Stimulated activated CD4-positive, alpha-beta T cell treated with anti-CD3 and anti-CD28 coated beads, Interleukin-2, amount 100 ng/mL, for 4 hours (primary cell): ENCODE measurements around the gene USH2A.

Source experiments
- DNase-seq: peaks from one replicate; pipeline ENCODE4 v3.0.0-alpha.2; 2020; ENCODE audit warnings: low read depth

Gene USH2A

DNA sequence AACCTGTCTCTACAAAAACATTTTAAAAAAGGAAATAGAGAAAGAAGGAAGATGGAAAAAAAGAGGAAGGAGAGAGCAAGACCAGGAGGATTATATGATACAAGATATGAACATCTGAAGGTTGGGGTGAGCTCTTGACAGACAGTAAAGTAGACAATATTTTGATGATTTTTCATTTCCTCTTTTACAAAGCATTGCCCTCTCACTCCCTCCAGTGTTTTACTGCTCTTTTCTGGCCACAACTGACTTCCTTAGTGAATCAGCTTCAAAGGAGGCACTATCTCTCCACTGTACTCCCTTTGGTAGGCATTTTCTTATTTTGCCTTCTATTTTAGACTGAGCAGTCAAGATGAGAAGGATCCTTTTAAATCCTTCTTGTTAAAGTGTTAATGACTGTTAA, 559.5 kb downstream of the USH2A start:
- no peak for DNase-seq

DNA sequence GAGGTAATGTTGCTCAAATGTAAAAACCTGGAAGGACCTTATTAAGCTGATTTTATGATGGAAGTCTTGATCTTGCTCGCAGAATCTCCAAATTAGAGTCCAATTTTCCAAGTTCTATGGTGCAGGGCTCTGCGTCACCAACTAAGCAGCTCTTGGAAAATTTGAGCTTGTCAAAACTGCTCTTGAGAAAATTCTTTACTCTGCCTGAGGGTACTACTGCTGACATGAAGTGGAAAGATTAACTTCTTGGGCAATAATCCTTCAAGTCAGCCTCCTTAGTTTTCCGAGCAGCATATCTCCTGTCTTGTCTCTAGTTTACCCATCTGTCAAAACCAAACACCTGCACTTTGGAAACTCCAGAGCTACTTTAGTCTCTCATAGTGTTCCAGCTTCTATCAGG, 562.4 kb downstream of the USH2A start:
- no peak for DNase-seq

DNA sequence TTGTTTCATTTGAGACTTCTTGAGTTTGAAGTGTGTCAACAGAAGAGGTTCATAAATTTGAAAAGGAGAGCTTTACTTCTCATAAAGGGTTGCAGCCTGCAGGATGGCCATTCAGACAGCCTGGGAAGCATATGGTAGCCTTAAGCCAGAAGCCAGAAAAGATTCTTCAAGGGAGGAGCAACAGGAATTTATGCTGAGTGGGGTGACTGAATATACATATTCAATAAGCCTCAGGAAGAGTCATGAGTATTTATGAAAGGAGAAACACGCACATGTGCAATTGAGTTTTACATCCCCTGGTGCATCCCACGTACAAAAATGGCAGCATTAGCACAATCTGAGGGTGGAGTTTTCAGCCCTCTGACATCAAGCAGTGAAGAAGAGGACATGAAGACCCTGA, 565.9 kb downstream of the USH2A start:
- no peak for DNase-seq

DNA sequence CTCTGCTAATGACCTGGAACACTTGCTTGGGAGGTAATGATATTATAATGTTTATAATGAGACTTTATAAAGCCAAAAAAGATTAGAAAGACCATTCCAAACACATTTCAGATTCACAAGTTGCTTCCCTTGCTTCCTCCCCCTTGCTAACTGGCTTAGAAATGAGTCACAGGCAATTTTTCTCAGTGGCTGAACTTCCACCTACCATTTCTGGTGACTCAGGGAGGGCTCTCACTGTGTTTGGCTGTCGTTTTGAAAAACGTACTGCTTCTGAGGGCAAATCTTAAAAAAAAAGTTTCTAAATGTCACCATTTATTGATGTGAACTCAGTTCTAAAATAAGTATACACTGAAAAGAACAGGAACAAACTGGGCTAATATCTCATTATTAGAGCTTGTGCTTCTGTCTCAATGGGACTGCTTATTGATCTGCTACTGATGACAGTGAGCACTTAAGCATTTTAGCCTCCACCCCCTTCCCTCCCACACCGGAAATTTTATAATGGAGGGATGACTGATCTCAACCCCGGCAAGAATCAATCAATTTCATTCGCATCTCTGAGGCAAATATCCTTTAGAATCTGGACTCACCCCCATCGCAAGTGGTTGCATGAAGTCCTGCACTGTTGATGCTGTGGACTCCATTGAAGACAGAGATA, 577.9 kb downstream of the USH2A start:
- no peak for DNase-seq

DNA sequence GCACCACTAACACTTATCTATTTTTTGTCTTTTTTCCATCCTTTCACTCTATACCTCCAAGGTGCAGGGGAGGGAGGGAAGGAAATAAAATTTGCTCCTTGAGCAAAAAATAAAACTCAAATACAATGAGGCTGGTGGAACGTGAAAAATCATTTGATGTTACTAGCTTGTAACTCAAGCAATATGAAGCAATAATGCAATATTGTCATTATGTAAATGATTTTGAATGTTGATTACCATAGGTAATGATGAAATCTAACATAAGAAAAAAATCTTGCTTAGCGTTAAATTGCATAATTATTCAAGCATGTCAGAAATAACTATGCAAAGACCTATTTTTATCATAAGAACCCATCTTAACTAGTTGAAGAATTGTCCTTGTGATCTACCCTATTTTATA, 578.5 kb downstream of the USH2A start:
- no peak for DNase-seq

DNA sequence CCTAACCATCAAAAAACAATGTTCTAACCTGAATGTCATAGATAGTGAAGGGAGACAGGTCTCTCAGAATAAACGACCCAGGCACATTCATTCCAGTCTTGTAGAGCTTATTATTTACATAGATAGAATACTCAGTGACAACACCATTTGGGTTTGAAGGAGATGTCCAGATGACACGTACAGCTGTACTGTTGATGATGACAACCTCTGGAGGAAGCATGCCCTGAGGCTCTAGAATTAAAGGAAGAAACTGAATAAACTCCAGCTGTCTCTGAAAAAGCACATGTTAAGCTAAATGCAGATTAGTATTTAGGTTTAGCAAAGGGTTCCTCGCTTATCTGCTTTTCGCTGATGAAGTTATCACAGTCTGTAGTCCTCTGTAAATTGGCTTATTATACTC, 579.0 kb downstream of the USH2A start:
- no peak for DNase-seq

DNA sequence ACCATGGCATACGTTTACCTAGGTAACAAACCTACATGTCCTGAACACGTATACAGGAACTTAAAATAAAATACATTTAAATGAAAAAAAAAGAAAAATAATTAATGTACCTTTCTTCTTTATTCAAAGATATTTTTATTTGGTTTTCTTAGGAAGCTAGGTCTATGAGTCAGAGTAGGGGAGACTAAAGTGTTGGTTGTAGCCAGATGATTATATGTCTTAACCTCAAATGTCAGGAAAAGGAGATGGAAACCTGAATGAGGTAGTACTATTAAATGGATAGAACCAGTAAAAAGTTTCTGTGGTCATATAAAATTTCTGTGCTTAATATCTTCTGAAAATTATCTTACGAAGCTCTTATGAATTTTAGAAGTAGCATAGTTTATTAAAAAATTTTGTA, 580.3 kb downstream of the USH2A start:
- DNase-seq: no peak

DNA sequence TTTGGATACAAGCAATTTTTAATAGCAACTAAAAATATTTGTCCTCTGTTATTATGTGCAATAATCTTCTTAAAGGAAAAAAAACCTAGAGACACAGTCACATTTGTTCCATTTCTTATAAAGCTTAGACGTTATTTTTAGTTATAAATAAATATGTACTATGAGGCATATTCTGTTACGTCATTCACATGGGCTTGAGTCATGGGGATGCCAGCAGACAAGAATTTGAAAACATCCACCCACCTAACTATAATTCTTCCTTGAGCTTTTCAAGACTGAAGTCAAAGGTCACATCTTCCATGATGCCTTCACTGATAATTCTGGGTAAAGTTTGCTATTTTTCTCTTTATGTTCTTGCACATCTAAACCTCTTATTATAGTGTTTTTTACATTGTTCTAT, 587.3 kb downstream of the USH2A start:
- no peak for DNase-seq

DNA sequence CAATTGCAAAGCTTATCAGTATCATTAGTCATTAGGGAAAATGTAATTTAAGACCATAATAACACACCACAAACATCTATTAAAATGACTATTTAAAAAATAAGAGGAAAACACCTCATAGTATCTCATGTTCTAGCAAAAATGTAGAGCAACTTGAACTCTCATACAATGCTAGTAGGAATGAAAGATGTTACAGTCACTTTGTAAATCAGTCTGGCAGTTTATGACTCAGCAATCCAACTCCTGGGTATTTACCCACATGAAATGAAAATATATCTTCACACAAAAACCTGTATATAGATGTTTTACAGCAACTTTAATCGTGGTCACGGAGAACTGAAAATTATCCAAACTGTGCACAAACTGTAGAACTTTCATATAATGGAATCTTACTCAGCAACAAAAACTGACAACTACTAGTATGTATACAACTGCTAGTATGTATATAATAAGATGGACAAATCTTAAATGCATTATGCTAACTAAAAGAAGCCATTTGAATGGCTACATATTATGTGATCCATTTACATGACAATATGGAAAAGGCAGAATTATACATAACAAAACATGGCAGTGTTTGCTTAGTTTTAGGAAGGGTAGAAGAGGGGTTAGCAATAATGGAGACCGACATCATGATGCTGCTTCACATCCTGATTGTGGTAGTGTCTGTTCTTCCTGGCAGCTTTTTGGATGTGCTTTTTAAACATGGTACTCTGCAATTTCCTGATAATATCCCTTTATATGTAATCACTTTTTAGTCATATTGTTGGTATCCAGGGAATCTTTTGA, 589.1 kb downstream of the USH2A start:
- DNase-seq: no peak

DNA sequence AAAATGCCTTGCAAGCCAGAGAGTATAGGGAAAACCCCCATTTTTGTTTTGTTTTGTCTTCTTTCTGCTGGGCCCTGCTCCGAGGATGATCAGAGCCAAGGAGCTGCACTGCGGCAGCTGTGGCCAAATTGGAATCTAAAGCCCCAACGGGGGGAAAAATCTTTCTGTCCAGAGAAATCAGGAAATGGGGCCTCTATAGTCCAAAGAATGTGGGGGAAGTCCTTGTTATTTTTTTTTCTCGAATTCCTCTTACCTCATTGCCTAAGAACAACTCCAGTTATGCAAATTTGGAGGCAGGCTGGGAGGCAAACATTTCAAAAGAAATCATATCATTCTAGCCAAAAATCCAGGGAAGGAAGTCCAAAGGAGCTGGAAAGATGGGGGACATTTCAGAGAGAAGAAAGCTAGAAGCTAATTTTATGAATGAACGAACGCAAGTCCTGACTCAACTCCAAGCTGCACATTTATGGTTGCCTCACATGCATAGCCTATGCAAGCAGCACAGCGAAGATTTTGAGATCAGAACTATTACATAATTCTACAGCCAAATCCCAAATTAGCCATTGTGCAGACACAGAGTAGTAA, 592.9 kb downstream of the USH2A start:
- DNase-seq: no peak

DNA sequence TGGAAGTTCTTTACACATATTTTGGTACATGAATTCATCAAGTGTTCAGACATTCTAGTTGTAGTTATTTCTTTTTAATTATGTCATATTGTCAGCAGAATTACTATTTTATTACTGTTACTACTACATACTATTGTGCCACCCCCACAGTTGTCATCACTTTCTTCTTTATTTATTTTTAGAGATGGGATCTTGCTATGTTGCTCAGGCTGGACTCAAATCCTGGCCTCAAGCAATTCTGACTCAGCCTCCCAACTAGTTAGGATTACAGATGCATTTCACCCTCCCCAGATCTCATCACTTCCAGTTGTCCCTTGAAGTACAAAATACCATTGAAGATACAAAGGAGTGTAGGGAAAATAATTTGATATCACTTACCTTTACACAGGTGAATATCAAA, 598.2 kb downstream of the USH2A start:
- no peak for DNase-seq

DNA sequence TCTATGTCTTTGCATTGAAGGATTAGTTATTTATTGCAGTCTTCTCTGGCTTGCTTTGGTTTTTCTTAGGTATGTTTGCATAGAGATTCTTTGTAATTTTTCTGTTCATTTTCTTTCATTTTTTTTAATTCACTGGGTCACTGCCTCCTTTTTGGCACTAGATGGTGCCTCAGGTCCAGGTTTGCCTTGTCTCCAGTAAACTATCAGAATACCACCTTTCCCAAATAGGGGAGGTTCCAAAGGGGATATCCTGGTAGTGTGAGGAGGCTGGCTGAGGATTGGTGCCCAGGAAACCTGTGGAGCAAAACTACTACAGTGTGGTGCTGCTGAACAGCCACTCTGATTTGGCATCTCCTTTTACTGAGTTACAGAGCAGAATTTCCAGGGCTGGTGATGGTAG, 599.0 kb downstream of the USH2A start:
- no peak for DNase-seq

DNA sequence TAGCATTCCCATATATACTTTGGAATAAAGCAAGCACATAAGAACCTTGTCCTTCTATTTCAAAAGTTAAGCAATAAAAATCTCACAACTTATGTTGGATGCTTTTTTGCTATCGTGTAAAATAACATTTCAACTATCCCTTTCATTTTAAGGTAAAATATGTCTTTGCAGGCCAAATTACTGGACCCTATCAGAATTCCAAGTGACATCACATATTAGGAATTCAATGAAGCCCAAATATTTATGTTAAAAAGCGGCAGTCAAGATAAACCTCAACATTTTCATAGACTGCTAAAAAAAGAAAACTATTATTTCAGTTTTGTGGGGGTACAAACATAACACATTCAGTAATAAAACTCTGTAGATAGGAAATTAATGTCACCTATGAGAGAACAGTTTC, 604.1 kb downstream of the USH2A start:
- DNase-seq: no peak

DNA sequence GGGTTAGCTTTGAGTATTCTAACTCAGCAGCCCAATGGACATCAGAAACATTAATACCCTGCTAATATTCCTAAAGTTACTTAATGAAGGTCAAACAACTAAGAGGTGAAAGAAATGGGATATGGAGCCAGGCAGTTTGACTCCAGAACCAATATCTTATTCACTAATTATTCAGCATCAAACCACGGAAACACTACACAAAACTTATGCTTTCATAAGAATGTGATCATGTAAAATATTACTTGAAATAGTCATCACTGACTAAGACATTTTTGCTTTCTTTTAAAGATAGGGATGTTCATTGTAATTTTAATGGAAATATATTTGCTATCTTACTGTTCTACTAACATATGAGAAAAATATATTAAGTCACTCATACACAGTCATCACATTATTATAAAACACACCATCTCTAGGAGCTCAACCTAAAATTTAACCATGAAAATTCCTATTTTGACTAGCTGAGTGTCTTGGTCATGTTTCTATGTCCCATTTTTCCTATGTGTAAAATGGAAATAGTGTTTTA, 615.3 kb downstream of the USH2A start:
- DNase-seq: no peak

DNA sequence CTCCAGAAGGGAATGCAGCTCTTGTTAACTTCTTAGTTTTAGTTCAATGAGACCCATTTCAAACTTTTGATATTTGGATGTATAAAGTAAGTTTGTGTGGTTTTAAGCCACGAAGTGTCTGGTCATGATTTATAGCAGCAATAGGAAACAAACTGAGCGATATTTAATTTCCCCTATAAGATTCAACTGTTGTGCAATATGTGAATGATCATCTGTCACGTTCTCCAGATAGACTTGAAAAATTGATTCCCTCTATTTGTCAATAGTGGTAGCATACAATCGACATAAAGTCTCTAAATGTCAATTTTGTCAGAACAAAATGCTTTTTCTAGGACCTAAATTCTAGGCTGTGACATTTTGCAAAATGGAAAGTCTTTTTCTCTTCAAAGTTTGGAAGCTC, 616.0 kb downstream of the USH2A start:
- DNase-seq: no peak

DNA sequence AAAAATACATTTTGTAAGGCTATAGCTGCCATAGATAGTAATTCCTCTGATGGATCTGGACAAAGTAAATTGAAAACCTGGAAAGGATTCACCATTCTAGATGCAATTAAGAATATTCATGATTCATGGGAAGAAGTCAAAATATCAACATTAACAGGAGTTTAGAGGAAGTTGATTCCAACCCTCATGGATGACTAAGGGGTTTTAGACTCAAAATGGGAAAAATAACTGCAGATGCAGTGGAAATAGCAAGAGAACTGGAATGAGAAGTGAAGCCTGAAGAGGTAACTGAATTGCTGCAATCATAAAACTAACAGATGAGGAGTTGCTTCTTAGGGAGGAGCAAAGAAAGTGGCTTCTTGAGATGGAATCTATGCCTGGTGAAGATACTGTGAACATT, 625.4 kb downstream of the USH2A start:
- no peak for DNase-seq

DNA sequence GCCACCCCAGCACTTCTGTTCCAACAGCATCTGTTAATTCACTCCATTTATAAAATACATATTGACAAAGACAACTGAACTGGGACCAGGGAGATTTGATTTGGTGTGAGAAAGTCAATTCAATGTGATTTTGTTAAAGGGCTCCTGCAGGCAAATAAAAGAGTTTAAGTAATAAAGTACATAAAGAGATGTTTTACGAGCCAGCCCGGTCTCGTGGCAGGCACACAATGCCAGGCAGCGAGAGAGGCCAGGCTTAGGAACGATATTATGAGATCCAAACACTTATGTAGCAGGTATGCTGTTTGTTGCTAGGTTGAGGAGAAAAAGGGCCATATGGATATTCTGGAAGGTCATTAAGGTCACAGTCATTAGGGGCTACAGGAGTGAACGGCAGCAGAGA, 629.1 kb downstream of the USH2A start:
- DNase-seq: no peak

DNA sequence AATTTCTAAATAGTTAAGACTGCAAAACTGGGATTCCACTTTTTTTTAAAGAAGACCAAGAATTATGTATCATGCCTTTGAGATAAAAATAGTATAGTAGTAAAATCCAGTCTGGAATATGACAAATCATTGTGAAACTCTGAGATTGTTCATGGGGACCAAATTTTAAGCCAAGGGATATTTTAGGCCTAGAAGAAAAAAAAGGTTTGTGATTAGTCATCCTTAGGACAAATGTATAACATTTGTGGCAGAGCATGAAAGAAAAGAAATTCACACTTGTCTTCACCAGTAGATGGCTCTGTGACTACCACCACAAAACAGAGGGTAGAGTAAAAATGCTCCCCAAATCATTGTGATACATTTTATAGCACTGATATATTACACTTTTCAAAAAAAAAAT, 630.1 kb downstream of the USH2A start:
- DNase-seq: no peak

DNA sequence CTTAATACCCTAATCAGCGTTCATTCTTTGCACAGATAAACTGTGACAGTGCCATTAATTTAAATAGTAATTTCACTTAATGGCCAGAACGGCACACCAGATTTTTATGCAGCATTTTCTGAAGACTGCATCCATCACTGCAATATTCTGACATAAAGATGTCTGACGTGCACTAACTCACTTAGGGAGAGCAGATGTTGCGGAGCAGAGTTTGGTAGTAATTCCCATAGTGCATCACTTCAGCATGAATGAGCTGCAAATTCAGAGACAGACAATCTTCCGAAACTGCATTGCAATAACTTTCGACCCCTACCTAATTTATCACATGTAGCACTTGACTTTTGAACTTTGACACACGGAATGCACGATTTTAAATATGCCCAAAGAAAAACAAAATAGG, 630.8 kb downstream of the USH2A start:
- DNase-seq: no peak

DNA sequence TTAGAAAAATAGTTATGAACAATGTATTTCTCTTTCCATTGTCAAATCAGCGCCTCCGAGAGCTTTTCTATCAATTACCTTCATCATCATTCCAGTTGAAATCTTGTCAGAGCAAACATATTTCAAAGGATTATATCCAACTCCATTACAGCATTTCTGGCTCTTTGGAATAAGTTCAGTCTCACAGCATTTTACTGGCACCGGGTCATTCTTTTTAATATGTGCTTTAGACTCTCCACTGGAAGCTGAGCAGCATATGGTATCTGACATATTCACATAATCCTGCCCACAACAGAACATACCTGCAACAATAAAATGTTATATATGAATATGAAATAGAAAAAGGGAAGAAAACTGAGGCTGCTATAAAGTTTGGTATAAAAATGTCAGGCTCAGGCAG, 633.3 kb downstream of the USH2A start:
- no peak for DNase-seq

DNA sequence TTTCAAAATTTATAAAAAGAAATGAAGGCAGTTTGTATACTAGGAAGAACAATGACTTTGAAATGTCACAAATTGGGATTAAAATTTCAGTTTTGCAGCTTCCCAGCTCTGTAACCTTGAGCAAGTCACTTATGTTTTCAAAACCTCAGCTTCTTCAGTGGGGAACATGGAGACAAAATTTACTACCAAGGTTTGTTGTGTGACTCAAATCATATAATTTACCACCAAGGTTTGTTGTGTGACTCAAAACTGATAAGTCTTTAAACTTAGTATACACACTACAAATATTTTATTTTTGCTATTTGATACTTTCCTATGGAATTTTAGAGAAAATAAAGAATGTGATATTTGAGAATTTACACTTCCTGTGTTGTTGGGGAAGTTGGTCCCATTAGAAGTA, 636.3 kb downstream of the USH2A start:
- no peak for DNase-seq

DNA sequence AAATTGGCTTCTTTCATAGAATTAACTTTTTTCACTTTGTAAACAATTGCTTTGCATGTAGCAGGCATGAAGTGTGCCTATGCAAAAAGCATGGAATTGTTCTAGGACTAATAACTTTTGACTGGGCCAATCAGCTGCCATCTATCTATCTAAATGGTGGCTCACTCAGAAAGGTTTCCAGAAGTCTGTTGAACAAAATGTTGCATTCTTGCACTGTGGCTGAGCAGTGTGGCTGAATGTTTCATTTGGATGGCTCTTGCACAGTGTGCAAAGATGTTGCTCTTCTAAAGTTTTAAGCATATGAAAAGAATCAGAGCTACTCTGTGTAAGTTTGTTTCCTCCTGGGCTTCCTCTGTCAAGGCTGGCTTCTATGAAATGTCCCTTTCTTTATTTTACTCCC, 642.6 kb downstream of the USH2A start:
- no peak for DNase-seq

DNA sequence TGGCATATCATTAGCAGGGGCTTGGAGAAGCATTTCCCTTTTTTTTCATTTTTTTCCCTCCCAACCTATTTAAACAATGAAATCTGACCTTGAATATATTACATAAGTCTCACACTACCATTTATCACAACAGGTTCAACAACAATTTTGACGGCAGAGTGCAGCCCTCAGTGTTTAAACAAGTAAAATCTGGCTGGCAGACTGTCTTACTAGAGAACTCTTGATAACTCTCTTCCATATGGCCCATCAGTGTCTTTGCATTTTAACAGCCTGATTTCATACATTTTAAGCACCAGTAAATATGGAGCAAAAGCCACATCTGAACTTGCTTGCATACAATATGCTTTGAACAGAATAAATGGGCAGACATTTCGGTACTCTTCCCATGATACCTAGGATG, 643.1 kb downstream of the USH2A start:
- no peak for DNase-seq
